Smooth muscle cell (in vitro differentiated cells): ENCODE measurements around the gene STAT1. TPM values are rescaled to one million over a fixed set of nuclear protein-coding genes. Genes with fewer than 3 reads are reported as not detected.

ENCODE experiments used
- DNase-seq: peaks from one replicate; lab custom pipeline; 2025; ENCODE audit not compliant: unreplicated experiment; lab: John Stamatoyannopoulos, UW
- H2AFZ ChIP-seq: fragments of 200-600 bp; sonication (generic); 2 replicates; pipeline ENCODE4 v1.6.0; 2016; ENCODE audit warnings: antibody characterized with exemption, low read depth, mild to moderate bottlenecking
- H3F3A ChIP-seq: fragments of 200-600 bp; sonication (generic); 2 replicates; pipeline ENCODE4 v1.6.0; 2017; ENCODE audit warnings: antibody characterized with exemption, low read depth
- H3K27ac ChIP-seq: fragments of 200-600 bp; sonication (generic); 2 replicates; pipeline ENCODE4 v1.5.1; 2016; ENCODE audit warnings: low read depth, mild to moderate bottlenecking
- H3K27me3 ChIP-seq: fragments of 200-600 bp; sonication (generic); 2 replicates; pipeline ENCODE4 v1.6.1; 2016; ENCODE audit warnings: low read depth, mild to moderate bottlenecking
- H3K36me3 ChIP-seq: fragments of 200-600 bp; sonication (generic); 2 replicates; pipeline ENCODE4 v1.5.1; 2016; ENCODE audit warnings: low read depth
- H3K4me1 ChIP-seq: fragments of 200-600 bp; sonication (generic); 2 replicates; pipeline ENCODE4 v1.5.1; 2016; ENCODE audit warnings: low read depth
- H3K4me2 ChIP-seq: fragments of 200-600 bp; sonication (generic); 2 replicates; pipeline ENCODE4 v1.6.0; 2016; ENCODE audit warnings: mild to moderate bottlenecking
- H3K4me3 ChIP-seq: fragments of 200-600 bp; sonication (generic); 2 replicates; pipeline ENCODE4 v1.5.1; 2016; ENCODE audit warnings: mild to moderate bottlenecking
- H3K79me2 ChIP-seq: fragments of 200-600 bp; sonication (generic); 2 replicates; pipeline ENCODE4 v1.6.0; 2016; ENCODE audit warnings: low read depth, mild to moderate bottlenecking
- H3K9ac ChIP-seq: fragments of 200-600 bp; sonication (generic); 2 replicates; pipeline ENCODE4 v1.6.0; 2016; ENCODE audit warnings: low read depth
- H3K9me3 ChIP-seq: fragments of 200-600 bp; sonication (generic); replicated peaks from 2 replicates; pipeline ENCODE4 v1.5.1; 2016; ENCODE audit warnings: low read depth
- H4K20me1 ChIP-seq: fragments of 200-600 bp; sonication (generic); 2 replicates; pipeline ENCODE4 v1.6.0; 2016; ENCODE audit warnings: low read depth
- WGBS: methylation state at CpG from one replicate; pipeline ENCODE4 v1.1.7; 2016; ENCODE audit warnings: low lambda C conversion rate; 5-methylcytosine and 5-hydroxymethylcytosine counted together
- polyA plus RNA-seq: library from polyadenylated mRNA; unstranded; fragments of >200 nt; fragmentation: Nextera tagmentation; extraction: Ambion mirVana; gene quantifications from 2 replicates; pipeline ENCODE4 v1.2.1, GENCODE V29; 2016
- total RNA-seq: library from RNA; depleted of rRNA; stranded (reverse); fragments of >200 nt; gene quantifications from 2 replicates; pipeline ENCODE4 v1.2.3, GENCODE V29; 2014
- TF ChIP-seq, protein P1 (sequence below): fragments of 200-600 bp; sonication (generic); IDR thresholded peaks from 2 replicates; pipeline ENCODE4 v1.5.1; 2017; ENCODE audit warnings: borderline replicate concordance, mild to moderate bottlenecking, antibody characterized with exemption; ENCODE audit not compliant: insufficient read depth, poor library complexity, severe bottlenecking

Gene STAT1
- total and polyA plus RNA-seq, 2 experiments from 2014 or later = 30.5 to 66.5 TPM

DNA sequence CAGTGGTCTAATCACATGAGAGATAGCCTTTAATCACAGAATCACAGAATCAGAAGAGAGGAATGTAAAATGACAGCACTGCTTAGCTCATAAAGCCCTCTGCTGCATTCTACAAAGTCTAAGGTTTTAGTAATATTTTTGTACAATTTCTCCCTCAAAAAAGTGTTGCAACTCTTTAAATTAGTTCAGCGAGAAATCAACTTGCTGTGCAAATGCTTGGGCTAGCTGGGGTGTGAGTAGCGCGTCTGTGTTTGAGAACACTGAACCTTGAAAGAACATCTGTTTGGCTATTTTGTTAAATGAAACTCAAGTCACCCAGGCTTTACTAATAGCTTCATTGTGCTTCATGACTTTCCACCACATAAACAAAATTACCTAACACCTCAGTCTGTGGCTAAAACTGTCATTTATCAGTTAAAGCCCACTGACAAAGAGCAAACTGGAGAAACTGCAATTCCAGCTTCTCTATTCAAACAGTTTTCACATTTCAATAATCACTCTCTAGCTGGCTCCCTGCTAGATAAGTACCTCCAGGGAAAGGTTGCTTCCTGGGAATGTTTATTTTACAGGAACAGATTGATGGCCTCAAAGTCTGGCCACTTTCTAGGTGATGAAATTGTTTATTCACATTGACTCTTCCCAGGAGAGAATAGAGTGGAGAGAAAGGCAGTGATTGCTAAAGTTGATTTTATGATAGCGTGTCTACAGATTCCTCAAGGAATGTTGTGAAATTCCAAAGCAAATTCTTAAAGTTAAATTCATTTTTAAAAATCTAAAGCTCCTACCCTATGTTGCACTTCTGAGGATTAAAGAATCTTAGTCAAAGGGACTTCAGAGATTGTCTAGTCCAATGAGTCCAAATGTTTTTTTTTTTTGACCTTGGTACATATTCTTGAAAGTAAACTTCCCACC is 36.0 kb upstream of the STAT1 start:
- peaks cover 8% of the 10 kb centered on the region for H3K4me1 ChIP-seq
- H3K9me3 ChIP-seq = no peaks in the 10 kb centered on the region
- H3K27me3 ChIP-seq = peaks cover 11% of the 10 kb centered on the region
- H3K4me3 ChIP-seq = no peak overlapping the region
- no peaks in the 10 kb centered on the region for H3K36me3 ChIP-seq
- no peaks in the 10 kb centered on the region for H4K20me1 ChIP-seq
- no peak overlapping the region for H2AFZ ChIP-seq
- 55% methylated on average over 4 of the region's 4 CpGs for WGBS
- H3F3A ChIP-seq = no peaks in the 10 kb centered on the region
- no peak overlapping the region for H3K9ac ChIP-seq
- DNase-seq = no peak
- peak overlapping the region; percentile 56 for H3K27ac ChIP-seq
- H3K79me2 ChIP-seq = no peaks in the 10 kb centered on the region
- peak overlapping the region; percentile 64 for H3K4me2 ChIP-seq
- TF ChIP-seq, protein P1, sequence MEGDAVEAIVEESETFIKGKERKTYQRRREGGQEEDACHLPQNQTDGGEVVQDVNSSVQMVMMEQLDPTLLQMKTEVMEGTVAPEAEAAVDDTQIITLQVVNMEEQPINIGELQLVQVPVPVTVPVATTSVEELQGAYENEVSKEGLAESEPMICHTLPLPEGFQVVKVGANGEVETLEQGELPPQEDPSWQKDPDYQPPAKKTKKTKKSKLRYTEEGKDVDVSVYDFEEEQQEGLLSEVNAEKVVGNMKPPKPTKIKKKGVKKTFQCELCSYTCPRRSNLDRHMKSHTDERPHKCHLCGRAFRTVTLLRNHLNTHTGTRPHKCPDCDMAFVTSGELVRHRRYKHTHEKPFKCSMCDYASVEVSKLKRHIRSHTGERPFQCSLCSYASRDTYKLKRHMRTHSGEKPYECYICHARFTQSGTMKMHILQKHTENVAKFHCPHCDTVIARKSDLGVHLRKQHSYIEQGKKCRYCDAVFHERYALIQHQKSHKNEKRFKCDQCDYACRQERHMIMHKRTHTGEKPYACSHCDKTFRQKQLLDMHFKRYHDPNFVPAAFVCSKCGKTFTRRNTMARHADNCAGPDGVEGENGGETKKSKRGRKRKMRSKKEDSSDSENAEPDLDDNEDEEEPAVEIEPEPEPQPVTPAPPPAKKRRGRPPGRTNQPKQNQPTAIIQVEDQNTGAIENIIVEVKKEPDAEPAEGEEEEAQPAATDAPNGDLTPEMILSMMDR = no peak

DNA sequence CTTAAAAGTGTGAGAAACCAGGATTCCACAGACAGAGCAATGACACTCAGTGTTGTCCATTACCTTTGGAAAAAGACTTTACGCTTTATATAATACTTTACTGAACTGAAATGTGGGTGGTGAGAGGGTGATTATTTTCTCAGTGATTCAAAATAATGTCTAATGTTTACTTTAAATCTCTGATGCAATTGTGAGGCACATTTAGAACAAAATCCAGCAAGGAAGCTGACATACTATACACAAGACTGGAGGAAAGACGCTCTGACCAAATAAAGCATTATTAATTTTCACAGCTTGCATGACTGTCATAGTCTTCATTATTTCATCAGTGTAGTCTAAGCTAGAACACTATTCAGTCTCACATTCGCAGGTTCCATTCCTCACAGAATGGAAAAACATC is 34.1 kb upstream of the STAT1 start:
- H3K4me3 ChIP-seq = no peak overlapping the region
- TF ChIP-seq, protein P1 = no peak
- peaks cover 8% of the 10 kb centered on the region for H3K4me1 ChIP-seq
- DNase-seq = no peak
- no peaks in the 10 kb centered on the region for H4K20me1 ChIP-seq
- H3K27ac ChIP-seq = no peak overlapping the region
- no peaks in the 10 kb centered on the region for H3K79me2 ChIP-seq
- peaks cover 9% of the 10 kb centered on the region for H3K27me3 ChIP-seq
- no peaks in the 10 kb centered on the region for H3K9me3 ChIP-seq
- no peaks in the 10 kb centered on the region for H3K36me3 ChIP-seq
- 87% methylated on average over 3 of the region's 3 CpGs for WGBS
- no peak overlapping the region for H3K4me2 ChIP-seq
- no peaks in the 10 kb centered on the region for H3F3A ChIP-seq
- no peak overlapping the region for H2AFZ ChIP-seq
- no peak overlapping the region for H3K9ac ChIP-seq

DNA sequence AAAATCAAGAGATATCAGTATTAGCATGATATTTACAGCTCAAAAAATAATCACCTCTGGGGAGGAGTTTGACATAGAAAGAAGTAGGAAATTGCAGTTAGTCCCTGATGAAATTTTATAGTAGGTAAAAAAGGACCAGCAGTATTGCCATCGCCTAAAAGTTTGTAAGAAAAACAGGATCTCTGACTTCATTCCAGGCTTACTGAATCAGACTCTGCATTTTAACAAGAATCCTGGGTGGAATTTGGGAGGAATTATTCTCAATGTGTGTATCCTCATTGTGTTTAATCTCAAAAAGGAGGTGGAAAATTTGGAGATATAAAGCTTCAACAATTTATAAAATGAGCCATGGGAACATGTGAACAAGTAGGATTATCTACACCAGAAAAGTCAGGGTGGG is 31.2 kb upstream of the STAT1 start:
- Histone ChIP-seq H2AFZ (no peak overlapping the region), H4K20me1 (no peaks in the 10 kb centered on the region), H3K9me3 (no peaks in the 10 kb centered on the region), H3K36me3 (no peaks in the 10 kb centered on the region), H3K4me1 (peaks cover 3% of the 10 kb centered on the region), H3K9ac (no peak overlapping the region), H3K4me3 (no peak overlapping the region), H3K79me2 (no peaks in the 10 kb centered on the region), H3K27ac (no peak overlapping the region), H3F3A (no peaks in the 10 kb centered on the region), H3K27me3 (no peaks in the 10 kb centered on the region), H3K4me2 (no peak overlapping the region)
- 67% methylated on average over 1 of the region's 1 CpG for WGBS
- TF ChIP-seq, protein P1 = no peak
- DNase-seq = no peak

DNA sequence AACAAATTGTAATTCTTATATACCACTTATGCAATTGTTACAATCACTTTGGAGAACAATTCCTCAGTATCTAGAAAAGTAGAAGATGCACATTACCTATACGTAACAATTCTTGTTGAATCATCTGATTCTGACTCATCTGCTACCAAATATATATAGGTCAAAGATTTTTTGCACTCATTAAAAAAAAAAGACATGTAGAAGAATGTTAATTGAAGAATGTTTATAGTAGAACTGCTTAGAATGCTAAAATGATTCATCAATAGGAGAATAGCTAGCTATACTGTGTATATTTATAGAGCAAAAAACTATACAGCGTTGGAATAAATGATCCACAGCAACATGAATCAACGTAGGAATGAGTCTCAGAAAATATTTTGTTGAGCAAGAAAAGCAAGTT is 29.5 kb upstream of the STAT1 start:
- Histone ChIP-seq H2AFZ (no peak overlapping the region), H3K79me2 (no peaks in the 10 kb centered on the region), H3K9me3 (no peaks in the 10 kb centered on the region), H3K36me3 (no peaks in the 10 kb centered on the region), H3K4me1 (no peaks in the 10 kb centered on the region), H3K27ac (no peak overlapping the region), H4K20me1 (no peaks in the 10 kb centered on the region), H3K4me2 (no peak overlapping the region), H3K9ac (no peak overlapping the region), H3F3A (no peaks in the 10 kb centered on the region), H3K27me3 (no peaks in the 10 kb centered on the region), H3K4me3 (no peak overlapping the region)
- no peak for DNase-seq
- 95% methylated on average over 3 of the region's 3 CpGs for WGBS
- TF ChIP-seq, protein P1 = no peak
